LHCN-M2 (cell line): ENCODE results near the gene MASTL. TPM values are rescaled to one million over a fixed set of nuclear protein-coding genes. Genes with fewer than 3 reads are reported as not detected.

Source experiments
- DNase-seq: peaks from one replicate; pipeline ENCODE4 v3.0.0-alpha.2; 2012; ENCODE audit warnings: low read depth
- total RNA-seq: library from RNA; depleted of rRNA; stranded (reverse); fragments of >200 nt; gene quantifications from 2 replicates; pipeline ENCODE4 v1.2.3, GENCODE V29; 2014; rRNA removed

Gene MASTL
- total RNA-seq, 1 experiment from 2014 or later, result 43.1 TPM

GRCh38 chr10:27225011-27225590 lies 69.9 kb downstream of the MASTL start:
- no peak for DNase-seq

DNA sequence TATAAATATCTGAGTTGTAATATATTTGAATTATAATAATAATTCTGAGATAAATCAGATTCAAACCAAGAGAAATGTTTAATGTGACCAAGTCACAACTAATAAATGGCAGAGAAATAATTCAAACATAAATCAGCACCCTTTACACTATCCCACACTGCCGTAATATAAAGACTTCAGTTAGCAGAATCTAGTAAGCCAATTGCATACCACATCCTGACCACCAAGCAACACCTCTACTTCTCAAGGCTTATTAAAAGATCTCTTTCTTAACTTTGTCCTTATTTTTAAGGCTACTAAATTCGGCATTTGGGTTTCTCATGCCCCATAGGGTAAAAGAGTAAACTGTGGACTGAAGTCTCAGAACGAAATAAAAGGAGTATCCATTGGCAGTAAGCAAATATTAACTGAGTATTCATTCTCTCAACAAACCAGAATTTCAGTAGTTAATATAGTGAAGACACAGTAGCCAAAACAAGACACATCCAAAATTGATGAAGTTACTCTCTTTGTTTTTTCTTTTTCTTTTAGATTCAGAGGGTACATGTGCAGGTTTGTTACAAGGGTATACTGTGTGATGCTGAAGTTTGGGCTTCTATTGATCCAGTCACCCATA lies 70.6 kb downstream of the MASTL start:
- DNase-seq, result no peak

- DNase-seq, result no peak
These were observed 74.9 kb downstream of the MASTL start for GRCh38 chr10:27230022-27230421.

- no peak for DNase-seq
These were observed 80.6 kb downstream of the MASTL start for GRCh38 chr10:27235706-27236105.

Other genes with a start within 250 kb of the MASTL start
- 9.9 and 10.1 TPM in 2 replicates for gene ANKRD26, start 54.9 kb upstream of the MASTL start, total RNA-seq
- gene YME1L1, start 968 bp upstream of the MASTL start, total RNA-seq, result 117 and 119 TPM in 2 replicates
- gene ACBD5, start 85.4 kb downstream of the MASTL start, total RNA-seq, result 35.3 and 42.3 TPM in 2 replicates